HG02884 (cell line): Measurements from ENCODE around the gene TMEM39A.

Experiments
- ATAC-seq: cut with Tn5 transposase; IDR thresholded peaks from one replicate; pipeline ENCODE4 v1.9.1; 2021; ENCODE audit warnings: mild to moderate bottlenecking, moderate library complexity; ENCODE audit not compliant: unreplicated experiment

The TMEM39A gene

DNA sequence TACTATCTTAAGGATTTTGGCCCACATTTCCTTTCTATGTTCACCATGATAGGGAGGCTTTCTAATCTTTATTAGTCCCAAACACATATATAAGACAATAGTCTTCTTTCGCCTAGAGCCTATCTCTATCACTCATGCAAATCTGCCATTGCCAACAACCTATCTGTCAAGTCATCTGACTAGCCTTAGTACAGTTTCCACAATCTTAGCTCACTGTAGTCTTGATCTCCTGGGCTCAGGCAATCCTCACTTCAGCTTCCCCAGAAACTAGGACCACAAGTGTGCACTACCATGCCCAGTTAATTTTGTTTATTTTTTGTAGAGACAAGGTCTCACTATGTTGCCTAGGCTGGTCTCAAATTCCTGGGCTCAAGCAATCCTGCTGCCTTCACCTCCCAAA lies 6.9 kb downstream of the TMEM39A start:
- ATAC-seq = no peak

GRCh38 chr3:119453822-119454221 lies 9.6 kb downstream of the TMEM39A start:
- no peak for ATAC-seq

DNA sequence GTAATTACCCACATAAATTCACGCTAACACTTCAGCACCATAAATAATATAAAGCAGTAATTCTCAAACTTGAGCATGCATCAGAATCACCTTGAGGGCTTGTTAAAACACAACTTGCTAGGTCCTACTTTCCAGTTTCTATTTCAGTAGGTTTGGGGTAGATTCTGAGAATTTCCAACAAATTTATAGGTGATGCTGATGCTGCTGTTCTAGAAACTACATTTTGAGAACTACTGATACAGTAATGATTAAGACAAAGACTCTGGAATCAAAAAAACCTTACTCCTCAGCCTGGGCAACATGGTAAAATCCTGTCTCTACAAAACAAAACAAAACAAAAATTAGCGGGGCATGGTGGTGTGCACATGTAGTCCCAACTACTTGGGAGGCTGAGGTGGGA lies 18.8 kb downstream of the TMEM39A start:
- ATAC-seq = no peak

GRCh38 chr3:119443179-119443578 lies 20.2 kb downstream of the TMEM39A start:
- ATAC-seq = no peak

DNA sequence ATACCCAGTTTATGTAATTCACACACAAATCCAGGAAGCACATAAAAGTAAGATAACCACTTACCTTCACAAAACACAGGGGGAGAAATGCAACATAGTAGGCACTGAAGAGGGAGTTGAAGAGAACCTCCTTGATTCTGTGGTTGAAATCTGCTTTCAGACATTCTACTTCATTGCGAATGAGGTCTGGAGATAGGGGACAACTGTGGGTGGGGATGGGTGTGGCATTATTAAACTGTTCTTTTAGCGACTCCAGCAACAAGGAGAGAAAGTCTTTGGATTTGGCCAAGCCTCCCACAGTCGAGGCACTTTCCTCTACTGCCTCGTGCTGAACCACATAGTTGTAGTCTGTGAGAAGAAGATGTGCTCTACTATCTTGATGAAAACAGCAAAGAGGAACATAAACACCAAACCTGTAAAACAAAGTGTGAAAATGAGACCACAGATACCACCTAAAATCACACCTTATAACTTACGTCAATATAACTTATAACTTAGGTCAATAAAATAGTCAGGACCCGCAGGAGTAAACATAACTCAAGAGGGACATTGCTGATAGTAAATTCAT lies 25.6 kb downstream of the TMEM39A start:
- no peak for ATAC-seq

- no peak for ATAC-seq
These were observed 26.4 kb downstream of the TMEM39A start for GRCh38 chr3:119436977-119437376.

DNA sequence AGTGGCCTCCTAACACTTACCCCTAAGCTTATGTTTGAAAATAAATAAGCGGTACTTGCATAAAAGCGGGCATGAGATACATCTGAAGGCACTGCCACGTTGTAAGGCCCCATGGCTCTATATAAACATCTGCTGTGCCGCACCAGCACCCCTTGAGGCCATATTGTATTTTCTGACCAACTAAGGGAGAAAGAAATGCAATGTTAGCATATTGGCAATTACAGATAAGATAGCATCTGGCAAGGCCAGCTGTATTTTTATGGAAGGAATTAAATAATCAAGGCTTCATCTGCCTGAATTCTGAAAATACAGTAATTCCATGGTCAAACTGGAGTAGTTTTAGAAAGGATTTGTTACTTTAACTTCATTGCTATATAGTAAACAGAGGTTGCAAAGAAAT lies 28.7 kb downstream of the TMEM39A start:
- no peak for ATAC-seq

DNA sequence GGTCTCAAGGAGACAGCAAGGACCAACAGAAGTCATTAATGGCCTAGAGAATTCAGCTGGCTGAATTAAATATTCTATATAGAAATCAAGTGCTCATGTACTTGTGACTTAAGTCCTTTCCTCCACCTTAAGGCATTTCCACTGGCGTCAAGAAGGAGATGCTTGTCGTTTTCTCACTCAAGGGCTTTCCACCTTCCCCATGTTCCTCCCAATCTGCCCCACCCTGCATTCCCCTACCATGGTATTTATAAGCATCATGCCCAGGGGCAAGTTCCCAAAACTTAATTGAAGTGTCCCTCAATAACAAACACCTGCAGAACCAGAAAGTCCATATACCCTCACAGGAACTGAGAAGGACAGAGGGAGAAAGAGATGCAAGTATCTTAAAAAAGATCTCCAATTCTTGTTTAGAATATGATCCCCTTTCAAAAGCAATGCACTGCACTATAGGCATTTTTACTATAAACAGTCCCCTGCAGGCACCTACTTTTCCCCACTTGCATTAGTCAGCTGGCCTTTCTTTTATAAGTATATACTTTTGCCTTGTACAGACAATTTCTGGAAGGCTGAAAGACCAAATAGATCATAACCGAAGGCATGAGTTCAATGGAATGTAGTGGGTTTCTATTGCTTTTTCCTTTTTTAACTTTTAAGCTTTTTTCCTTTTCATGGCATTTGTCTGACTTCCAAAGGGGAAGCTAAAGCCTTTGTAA lies 29.6 kb downstream of the TMEM39A start:
- no peak for ATAC-seq

GRCh38 chr3:119428538-119428937 lies 34.9 kb downstream of the TMEM39A start:
- no peak for ATAC-seq

GRCh38 chr3:119427669-119428068 lies 35.7 kb downstream of the TMEM39A start:
- no peak for ATAC-seq

DNA sequence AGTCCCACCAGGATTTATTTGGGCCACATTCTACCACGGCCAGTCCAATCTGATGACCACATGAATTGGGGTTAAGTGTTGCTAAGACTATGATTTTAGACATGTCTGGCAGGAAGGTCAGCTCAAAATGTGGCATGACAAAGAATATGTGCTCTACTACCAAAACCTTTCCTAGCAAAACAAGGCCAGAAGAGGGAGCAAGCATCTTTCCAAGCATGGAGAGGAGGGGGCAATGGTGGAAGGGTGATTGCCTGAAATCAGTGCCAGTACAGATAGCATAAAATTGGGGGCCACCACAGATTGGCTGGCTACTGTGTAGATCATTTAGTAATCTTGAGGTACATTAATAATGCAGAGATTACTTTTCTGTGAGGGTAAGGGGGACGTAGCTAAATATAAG lies 43.2 kb downstream of the TMEM39A start:
- ATAC-seq = no peak

GRCh38 chr3:119418641-119419040 lies 44.8 kb downstream of the TMEM39A start:
- ATAC-seq = no peak

GRCh38 chr3:119417771-119418512 lies 45.5 kb downstream of the TMEM39A start:
- no peak for ATAC-seq

DNA sequence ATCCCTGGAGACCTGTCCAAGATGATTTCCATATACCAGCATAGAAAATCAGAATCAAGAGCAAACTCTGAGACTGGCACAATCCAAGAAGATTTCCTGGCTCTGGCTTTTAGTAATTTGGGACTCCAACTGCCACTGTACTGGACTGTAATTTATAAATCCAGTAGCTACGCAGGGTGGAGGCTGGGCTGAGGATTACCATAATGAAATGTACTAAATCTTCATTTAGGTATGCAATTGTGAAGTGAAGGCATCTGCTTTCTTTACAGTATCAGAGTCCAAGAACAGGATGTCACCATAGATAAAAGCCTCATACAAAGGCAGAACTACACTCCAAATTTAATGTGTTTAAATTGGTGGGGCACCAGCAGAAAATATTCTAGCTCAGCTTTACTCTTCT lies 46.5 kb downstream of the TMEM39A start:
- no peak for ATAC-seq

DNA sequence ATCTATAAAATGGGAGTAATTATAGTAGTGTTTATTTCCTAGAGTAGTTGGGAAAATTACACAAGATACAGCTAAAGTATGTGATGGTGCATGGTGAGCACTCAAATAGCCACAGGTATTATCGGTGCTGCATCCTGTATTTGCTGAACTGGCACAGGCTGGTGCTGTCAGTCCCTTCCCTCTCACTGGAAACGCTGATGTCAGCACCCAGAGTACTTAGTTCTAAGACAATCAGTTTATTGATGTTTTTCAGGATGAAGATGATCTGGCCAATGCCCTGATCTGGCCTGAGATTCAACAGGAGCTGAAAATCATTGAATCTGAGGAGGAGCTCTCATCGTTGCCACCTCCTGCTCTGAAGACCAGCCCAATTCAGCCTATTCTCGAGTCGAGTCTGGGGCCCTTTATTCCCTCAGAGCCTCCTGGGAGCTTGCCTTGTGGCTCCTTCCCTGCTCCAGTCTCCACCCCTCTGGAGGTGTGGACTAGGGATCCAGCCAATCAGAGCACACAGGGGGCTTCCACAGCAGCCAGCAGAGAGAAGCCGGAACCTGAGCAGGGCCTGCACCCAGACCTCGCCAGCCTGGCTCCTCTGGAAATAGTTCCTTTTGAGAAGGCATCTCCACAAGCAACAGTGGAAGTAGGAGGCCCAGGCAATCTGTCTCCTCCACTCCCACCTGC lies 49.7 kb downstream of the TMEM39A start:
- ATAC-seq = no peak

DNA sequence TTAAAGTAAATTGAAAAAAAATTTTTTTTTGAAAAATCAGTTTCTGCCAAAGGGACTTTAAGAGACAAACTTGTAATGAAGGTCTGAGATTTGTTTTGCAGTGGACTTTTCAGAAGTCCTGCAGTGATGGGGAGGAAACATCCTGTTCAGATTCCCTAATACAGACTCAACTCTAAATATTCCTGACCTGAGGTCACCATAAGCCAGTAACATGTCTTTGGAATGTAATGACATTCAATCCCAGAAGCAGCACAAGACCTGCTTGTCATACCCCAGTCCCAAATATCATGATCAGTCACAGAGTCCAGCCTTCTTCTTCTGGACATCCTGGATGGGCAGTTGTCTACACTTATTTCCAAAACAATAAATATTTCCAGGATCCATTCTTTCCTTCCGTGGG lies 53.6 kb downstream of the TMEM39A start:
- no peak for ATAC-seq

GRCh38 chr3:119408243-119408950 lies 55.0 kb downstream of the TMEM39A start:
- peak; percentile 76 for ATAC-seq

GRCh38 chr3:119405315-119405714 lies 58.1 kb downstream of the TMEM39A start:
- no peak for ATAC-seq

GRCh38 chr3:119403201-119403600 lies 60.2 kb downstream of the TMEM39A start:
- ATAC-seq = no peak

DNA sequence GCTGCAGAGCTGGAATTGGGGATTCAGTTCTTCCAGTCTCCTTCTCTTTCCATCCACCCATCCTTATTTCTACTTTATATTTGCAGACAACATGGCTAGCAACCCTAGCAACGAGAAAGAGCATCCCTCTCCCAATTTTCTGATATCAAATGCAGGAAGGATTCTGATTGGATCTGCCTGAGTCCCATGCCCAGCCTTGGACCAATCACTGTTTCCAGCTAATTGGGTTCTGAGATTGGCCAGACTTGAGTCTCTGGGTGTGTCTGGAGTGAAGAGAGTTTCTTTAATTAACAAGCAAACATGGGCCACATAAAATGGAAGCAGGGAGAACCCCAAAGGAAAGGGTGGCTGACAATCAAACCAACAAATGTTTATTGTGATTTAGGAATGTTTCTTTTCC lies 60.6 kb downstream of the TMEM39A start:
- no peak for ATAC-seq
